ENCODE data around the gene FAM117A. TPM values are rescaled to one million over a fixed set of nuclear protein-coding genes. Genes with fewer than 3 reads are reported as not detected.

Gene FAM117A, protein sequence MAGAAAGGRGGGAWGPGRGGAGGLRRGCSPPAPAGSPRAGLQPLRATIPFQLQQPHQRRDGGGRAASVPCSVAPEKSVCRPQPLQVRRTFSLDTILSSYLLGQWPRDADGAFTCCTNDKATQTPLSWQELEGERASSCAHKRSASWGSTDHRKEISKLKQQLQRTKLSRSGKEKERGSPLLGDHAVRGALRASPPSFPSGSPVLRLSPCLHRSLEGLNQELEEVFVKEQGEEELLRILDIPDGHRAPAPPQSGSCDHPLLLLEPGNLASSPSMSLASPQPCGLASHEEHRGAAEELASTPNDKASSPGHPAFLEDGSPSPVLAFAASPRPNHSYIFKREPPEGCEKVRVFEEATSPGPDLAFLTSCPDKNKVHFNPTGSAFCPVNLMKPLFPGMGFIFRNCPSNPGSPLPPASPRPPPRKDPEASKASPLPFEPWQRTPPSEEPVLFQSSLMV
- 1 to 10 TPM; 4.4 to 7.3 (median 5.9) TPM for total RNA-seq
- long read RNA-seq, partial matches to known transcripts, result 1 of 1 reads
- long read RNA-seq, other reads (novel, unspliced or antisense), result 0 of 1 reads

- DNase-seq, result peak; percentile 94 to 98 (median 96)
- 2% methylated on average over 31 of the region's 53 CpGs for WGBS (ENCODE audit: insufficient coverage, low coverage, low lambda C conversion rate, missing lambda C conversion rate)
- H3K4me3 ChIP-seq, result peak within 1 kb of the TSS; percentile 51 to 69 (median 66)
- TF ChIP-seq, protein P1, sequence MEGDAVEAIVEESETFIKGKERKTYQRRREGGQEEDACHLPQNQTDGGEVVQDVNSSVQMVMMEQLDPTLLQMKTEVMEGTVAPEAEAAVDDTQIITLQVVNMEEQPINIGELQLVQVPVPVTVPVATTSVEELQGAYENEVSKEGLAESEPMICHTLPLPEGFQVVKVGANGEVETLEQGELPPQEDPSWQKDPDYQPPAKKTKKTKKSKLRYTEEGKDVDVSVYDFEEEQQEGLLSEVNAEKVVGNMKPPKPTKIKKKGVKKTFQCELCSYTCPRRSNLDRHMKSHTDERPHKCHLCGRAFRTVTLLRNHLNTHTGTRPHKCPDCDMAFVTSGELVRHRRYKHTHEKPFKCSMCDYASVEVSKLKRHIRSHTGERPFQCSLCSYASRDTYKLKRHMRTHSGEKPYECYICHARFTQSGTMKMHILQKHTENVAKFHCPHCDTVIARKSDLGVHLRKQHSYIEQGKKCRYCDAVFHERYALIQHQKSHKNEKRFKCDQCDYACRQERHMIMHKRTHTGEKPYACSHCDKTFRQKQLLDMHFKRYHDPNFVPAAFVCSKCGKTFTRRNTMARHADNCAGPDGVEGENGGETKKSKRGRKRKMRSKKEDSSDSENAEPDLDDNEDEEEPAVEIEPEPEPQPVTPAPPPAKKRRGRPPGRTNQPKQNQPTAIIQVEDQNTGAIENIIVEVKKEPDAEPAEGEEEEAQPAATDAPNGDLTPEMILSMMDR (IDR thresholded peaks at IDR 0.05), result no peak
- TF ChIP-seq POLR2A (IDR thresholded peaks at IDR 0.05), result peak; percentile 64
- H3K27me3 ChIP-seq, result no peaks in the 10 kb centered on the region
- H3K4me1 ChIP-seq, result peaks cover 0 to 9% (median 0%) of the 10 kb centered on the region in 4 donors
- peak; percentile 96 to 98 (median 98) for ATAC-seq
- no peaks in the 10 kb centered on the region for H3K9me3 ChIP-seq
- intact Hi-C loops (cut with DNase I), result no loop called here
- peak within 1 kb of the TSS in 1 of 3 donors; percentile 44 for H3K27ac ChIP-seq
- H3K36me3 ChIP-seq, result no peaks in the 10 kb centered on the region
These were observed at the start of gene FAM117A for GRCh38 chr17:49763735-49764558. Gene FAM117A, minus strand, starts transcription at chr17:49764131. Its CDS starts 44 bp downstream, at chr17:49764087.

- no peak for DNase-seq
- WGBS (ENCODE audit: insufficient coverage, low coverage, low lambda C conversion rate, missing lambda C conversion rate), result 65% methylated on average over 4 of the region's 4 CpGs
- intact Hi-C loops (cut with DNase I), result no loop called here
These were observed 45.1 kb upstream of the FAM117A start for GRCh38 chr17:49809056-49809455.

GRCh38 chr17:49798738-49799137 lies 34.8 kb upstream of the FAM117A start:
- Histone ChIP-seq H3K9me3 (no peaks in the 10 kb centered on the region), H3K27ac (no peak overlapping the region), H3K4me3 (no peak overlapping the region), H3K27me3 (no peaks in the 10 kb centered on the region), H3K36me3 (peaks cover 0 to 68% (median 29%) of the 10 kb centered on the region in 4 donors), H3K4me1 (no peaks in the 10 kb centered on the region)
- 62% methylated on average over 2 of the region's 2 CpGs for WGBS (ENCODE audit: insufficient coverage, low coverage, low lambda C conversion rate, missing lambda C conversion rate)
- DNase-seq, result no peak
- intact Hi-C loops (cut with DNase I), result no loop called here
- no peak for TF ChIP-seq POLR2A (IDR thresholded peaks at IDR 0.05)
- TF ChIP-seq, protein P1 (IDR thresholded peaks at IDR 0.05), result no peak
- ATAC-seq, result no peak

More at GRCh38 chr17:49809056-49809455, 45.1 kb upstream of the FAM117A start:
- Histone ChIP-seq H3K27me3 (no peaks in the 10 kb centered on the region), H3K4me3 (no peak overlapping the region), H3K27ac (no peak overlapping the region), H3K4me1 (no peaks in the 10 kb centered on the region), H3K36me3 (peaks cover 0 to 66% (median 18%) of the 10 kb centered on the region in 4 donors), H3K9me3 (no peaks in the 10 kb centered on the region)
- TF ChIP-seq POLR2A (IDR thresholded peaks at IDR 0.05), result no peak
- TF ChIP-seq, protein P1 (IDR thresholded peaks at IDR 0.05), result no peak
- ATAC-seq, result no peak

GRCh38 chr17:49798182-49798581 lies 34.3 kb upstream of the FAM117A start:
- peaks cover 0 to 74% (median 29%) of the 10 kb centered on the region in 4 donors for H3K36me3 ChIP-seq
- 94% methylated on average over 8 of the region's 8 CpGs for WGBS (ENCODE audit: insufficient coverage, low coverage, low lambda C conversion rate, missing lambda C conversion rate)
- TF ChIP-seq, protein P1 (IDR thresholded peaks at IDR 0.05), result no peak
- TF ChIP-seq POLR2A (IDR thresholded peaks at IDR 0.05), result no peak

More at GRCh38 chr17:49798182-49798581, 34.3 kb upstream of the FAM117A start:
- no peak for ATAC-seq
- DNase-seq, result no peak
- intact Hi-C loops (cut with DNase I), result no loop called here
- no peak overlapping the region for H3K4me3 ChIP-seq
- H3K27ac ChIP-seq, result no peak overlapping the region
- no peaks in the 10 kb centered on the region for H3K4me1 ChIP-seq
- H3K27me3 ChIP-seq, result no peaks in the 10 kb centered on the region
- H3K9me3 ChIP-seq, result no peaks in the 10 kb centered on the region

Measured in right lobe of liver (tissue), 6 donors.